Measurements from ENCODE around the gene BDNF. TPM values are rescaled to one million over a fixed set of nuclear protein-coding genes. Genes with fewer than 3 reads are reported as not detected.

The BDNF gene
- total and polyA plus RNA-seq, 2 donors (not counting 1 experiment from before 2014, with no cell fraction given) = not detected

DNA sequence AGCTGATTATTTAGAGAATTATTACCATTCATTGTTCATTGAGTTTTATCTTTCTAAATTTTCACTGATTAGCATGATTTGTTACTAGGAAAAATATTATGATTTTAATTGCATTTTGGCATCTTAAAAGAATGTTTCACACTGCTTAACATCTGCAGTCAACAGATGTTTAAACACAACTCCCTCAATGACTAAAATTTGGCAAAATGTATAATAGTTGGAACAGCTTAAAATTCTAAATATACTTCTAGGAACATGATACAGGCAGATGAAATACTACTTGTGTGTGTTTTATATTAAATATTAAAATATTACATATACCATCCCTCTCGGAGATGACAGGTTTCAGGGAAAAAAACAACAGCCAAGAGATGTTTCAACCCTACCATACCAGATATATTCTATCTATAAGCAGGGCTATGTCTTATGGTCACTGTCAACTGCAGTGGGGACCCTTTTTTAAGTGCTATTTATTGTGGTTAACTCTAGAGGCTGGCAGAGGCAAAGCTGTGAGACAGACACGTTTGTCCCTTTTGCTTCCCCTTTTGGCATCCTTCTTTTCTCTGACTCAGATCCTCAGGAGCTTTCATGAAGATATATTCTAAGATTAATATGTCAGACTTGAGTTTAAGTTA lies 81.9 kb downstream of the BDNF start:
- CTCF ChIA-PET = no interaction called here
- WGBS (ENCODE audit: insufficient coverage) = no CpG with 5 or more reads among the region's 2 CpGs

DNA sequence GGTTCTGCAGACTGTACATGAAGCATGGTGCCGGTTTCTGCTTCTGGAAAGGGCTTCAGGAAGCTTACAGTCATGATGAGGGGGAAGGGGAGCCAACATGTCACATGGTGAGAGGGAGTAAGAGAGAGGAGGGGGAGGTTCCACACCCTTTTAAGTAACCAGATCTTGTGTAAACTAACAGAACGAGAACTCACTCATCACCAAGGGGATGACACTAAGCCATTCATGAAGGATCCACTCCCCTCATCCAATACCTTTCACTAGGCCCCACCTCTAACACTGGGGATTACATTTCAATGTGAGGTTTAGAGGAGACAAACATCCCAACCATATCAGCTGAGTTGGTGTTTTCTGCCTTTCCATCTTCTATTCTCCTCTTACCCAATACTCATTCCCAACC lies 83.5 kb downstream of the BDNF start:
- WGBS (ENCODE audit: insufficient coverage) = 50% methylated on average over 1 of the region's 2 CpGs

More for the DNA sequence above, 81.9 kb downstream of the BDNF start:
- no peak overlapping the region for H3K27ac Mint-ChIP-seq
- TF ChIP-seq, protein P1, sequence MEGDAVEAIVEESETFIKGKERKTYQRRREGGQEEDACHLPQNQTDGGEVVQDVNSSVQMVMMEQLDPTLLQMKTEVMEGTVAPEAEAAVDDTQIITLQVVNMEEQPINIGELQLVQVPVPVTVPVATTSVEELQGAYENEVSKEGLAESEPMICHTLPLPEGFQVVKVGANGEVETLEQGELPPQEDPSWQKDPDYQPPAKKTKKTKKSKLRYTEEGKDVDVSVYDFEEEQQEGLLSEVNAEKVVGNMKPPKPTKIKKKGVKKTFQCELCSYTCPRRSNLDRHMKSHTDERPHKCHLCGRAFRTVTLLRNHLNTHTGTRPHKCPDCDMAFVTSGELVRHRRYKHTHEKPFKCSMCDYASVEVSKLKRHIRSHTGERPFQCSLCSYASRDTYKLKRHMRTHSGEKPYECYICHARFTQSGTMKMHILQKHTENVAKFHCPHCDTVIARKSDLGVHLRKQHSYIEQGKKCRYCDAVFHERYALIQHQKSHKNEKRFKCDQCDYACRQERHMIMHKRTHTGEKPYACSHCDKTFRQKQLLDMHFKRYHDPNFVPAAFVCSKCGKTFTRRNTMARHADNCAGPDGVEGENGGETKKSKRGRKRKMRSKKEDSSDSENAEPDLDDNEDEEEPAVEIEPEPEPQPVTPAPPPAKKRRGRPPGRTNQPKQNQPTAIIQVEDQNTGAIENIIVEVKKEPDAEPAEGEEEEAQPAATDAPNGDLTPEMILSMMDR (IDR thresholded peaks at IDR 0.05) = no peak
- TF ChIP-seq EZH2 (IDR thresholded peaks at IDR 0.05; ENCODE audit: borderline replicate concordance, insufficient read depth, low read depth, low read length, poor library complexity, severe bottlenecking) = no peak
- H3K4me3 Mint-ChIP-seq = no peak overlapping the region
- Histone ChIP-seq H3K36me3 (replicated peaks in 1 of 2; ENCODE audit: control extremely low read depth in 1 of 2, control insufficient read depth in 1 of 2, extremely low read depth in 1 of 2, insufficient read depth in 2 of 2, low read length in 1 of 2) (no peaks in the 10 kb centered on the region), H3K27ac (ENCODE audit: low read length in 2 of 2) (no peak overlapping the region), H2AFZ (ENCODE audit: insufficient read depth, low read depth, low read length, poor library complexity, severe bottlenecking) (no peak overlapping the region), H3K4me2 (replicated peaks; ENCODE audit: low read depth, low read length, poor library complexity, severe bottlenecking) (no peak overlapping the region), H3K4me1 (ENCODE audit: control insufficient read depth in 2 of 2, insufficient read depth in 2 of 2, low read length in 2 of 2) (no peaks in the 10 kb centered on the region), H3K79me2 (ENCODE audit: control insufficient read depth, insufficient read depth, low read length) (no peaks in the 10 kb centered on the region), H3K27me3 (replicated peaks in 1 of 4; ENCODE audit: control extremely low read depth in 1 of 4, control insufficient read depth in 3 of 4, insufficient read depth in 4 of 4, low read length in 3 of 4) (no peaks in the 10 kb centered on the region), H4K20me1 (ENCODE audit: control insufficient read depth, insufficient read depth, low read length, poor library complexity, severe bottlenecking) (no peaks in the 10 kb centered on the region), H3K9ac (ENCODE audit: low read length) (no peak overlapping the region), H3K4me3 (ENCODE audit: control extremely low read depth in 1 of 5, extremely low read depth in 1 of 5, insufficient read depth in 1 of 5, low read depth in 2 of 5, low read length in 4 of 5) (no peak overlapping the region), H3K9me3 (ENCODE audit: control extremely low read depth in 1 of 3, control insufficient read depth in 2 of 3, insufficient read depth in 1 of 3, low read length in 2 of 3) (no peaks in the 10 kb centered on the region)
- H3K9me3 Mint-ChIP-seq (ENCODE audit: insufficient read depth) = no peaks in the 10 kb centered on the region
- ATAC-seq (ENCODE audit: low read depth) = no peak
- H3K4me1 Mint-ChIP-seq = no peaks in the 10 kb centered on the region
- DNase-seq = no peak
- intact Hi-C loops (cut with micrococcal nuclease) = no loop called here
- POLR2A ChIA-PET = no interaction called here
- peaks cover 8% of the 10 kb centered on the region for H3K27me3 Mint-ChIP-seq

More for the DNA sequence above, 83.5 kb downstream of the BDNF start:
- no peak overlapping the region for H3K4me3 ChIP-seq (ENCODE audit: control extremely low read depth in 1 of 5, extremely low read depth in 1 of 5, insufficient read depth in 1 of 5, low read depth in 2 of 5, low read length in 4 of 5)
- H3K4me3 Mint-ChIP-seq = no peak overlapping the region
- no peaks in the 10 kb centered on the region for H3K4me1 Mint-ChIP-seq
- H4K20me1 ChIP-seq (ENCODE audit: control insufficient read depth, insufficient read depth, low read length, poor library complexity, severe bottlenecking) = no peaks in the 10 kb centered on the region
- H3K9me3 Mint-ChIP-seq (ENCODE audit: insufficient read depth) = no peaks in the 10 kb centered on the region
- no peaks in the 10 kb centered on the region for H3K9me3 ChIP-seq (ENCODE audit: control extremely low read depth in 1 of 3, control insufficient read depth in 2 of 3, insufficient read depth in 1 of 3, low read length in 2 of 3)
- no peak overlapping the region for H3K27ac Mint-ChIP-seq
- H3K4me2 ChIP-seq (replicated peaks; ENCODE audit: low read depth, low read length, poor library complexity, severe bottlenecking) = no peak overlapping the region
- no peak overlapping the region for H3K9ac ChIP-seq (ENCODE audit: low read length)
- no peaks in the 10 kb centered on the region for H3K36me3 ChIP-seq (replicated peaks in 1 of 2; ENCODE audit: control extremely low read depth in 1 of 2, control insufficient read depth in 1 of 2, extremely low read depth in 1 of 2, insufficient read depth in 2 of 2, low read length in 1 of 2)
- CTCF ChIA-PET = no interaction called here
- peaks cover 8% of the 10 kb centered on the region for H3K27me3 Mint-ChIP-seq
- ATAC-seq (ENCODE audit: low read depth) = no peak
- H3K27me3 ChIP-seq (replicated peaks in 1 of 4; ENCODE audit: control extremely low read depth in 1 of 4, control insufficient read depth in 3 of 4, insufficient read depth in 4 of 4, low read length in 3 of 4) = no peaks in the 10 kb centered on the region
- no peak overlapping the region for H3K27ac ChIP-seq (ENCODE audit: low read length in 2 of 2)
- H3K79me2 ChIP-seq (ENCODE audit: control insufficient read depth, insufficient read depth, low read length) = no peaks in the 10 kb centered on the region
- intact Hi-C loops (cut with micrococcal nuclease) = no loop called here
- DNase-seq = no peak
- TF ChIP-seq, protein P1 (IDR thresholded peaks at IDR 0.05) = no peak
- no peak for TF ChIP-seq EZH2 (IDR thresholded peaks at IDR 0.05; ENCODE audit: borderline replicate concordance, insufficient read depth, low read depth, low read length, poor library complexity, severe bottlenecking)
- POLR2A ChIA-PET = no interaction called here
- no peaks in the 10 kb centered on the region for H3K4me1 ChIP-seq (ENCODE audit: control insufficient read depth in 2 of 2, insufficient read depth in 2 of 2, low read length in 2 of 2)
- no peak overlapping the region for H2AFZ ChIP-seq (ENCODE audit: insufficient read depth, low read depth, low read length, poor library complexity, severe bottlenecking)

All from B cell (primary cell).